Measurements from ENCODE around the gene PEAR1.

DNA sequence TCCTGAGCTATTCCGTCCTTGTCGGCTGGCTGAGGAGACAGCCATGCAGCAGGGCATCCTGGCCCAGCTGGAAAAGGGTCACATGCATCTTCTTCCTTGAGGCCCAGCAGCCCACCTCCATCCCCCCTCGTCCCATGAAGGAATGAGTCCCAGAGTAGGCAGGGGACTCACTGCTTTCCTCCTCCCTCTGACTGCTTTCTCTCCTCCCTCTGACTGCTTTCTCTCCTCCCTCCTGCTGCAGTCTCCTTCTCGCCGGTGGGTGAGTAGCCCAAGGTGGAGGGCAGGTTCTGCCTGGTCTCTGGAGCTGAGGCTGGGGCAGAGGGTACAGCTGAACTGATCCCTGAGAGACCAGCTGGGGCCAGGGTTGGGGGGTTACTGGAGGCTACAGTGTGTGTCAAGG lies 19.4 kb upstream of the PEAR1 start:
- TF ChIP-seq, protein P1, sequence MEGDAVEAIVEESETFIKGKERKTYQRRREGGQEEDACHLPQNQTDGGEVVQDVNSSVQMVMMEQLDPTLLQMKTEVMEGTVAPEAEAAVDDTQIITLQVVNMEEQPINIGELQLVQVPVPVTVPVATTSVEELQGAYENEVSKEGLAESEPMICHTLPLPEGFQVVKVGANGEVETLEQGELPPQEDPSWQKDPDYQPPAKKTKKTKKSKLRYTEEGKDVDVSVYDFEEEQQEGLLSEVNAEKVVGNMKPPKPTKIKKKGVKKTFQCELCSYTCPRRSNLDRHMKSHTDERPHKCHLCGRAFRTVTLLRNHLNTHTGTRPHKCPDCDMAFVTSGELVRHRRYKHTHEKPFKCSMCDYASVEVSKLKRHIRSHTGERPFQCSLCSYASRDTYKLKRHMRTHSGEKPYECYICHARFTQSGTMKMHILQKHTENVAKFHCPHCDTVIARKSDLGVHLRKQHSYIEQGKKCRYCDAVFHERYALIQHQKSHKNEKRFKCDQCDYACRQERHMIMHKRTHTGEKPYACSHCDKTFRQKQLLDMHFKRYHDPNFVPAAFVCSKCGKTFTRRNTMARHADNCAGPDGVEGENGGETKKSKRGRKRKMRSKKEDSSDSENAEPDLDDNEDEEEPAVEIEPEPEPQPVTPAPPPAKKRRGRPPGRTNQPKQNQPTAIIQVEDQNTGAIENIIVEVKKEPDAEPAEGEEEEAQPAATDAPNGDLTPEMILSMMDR (IDR thresholded peaks at IDR 0.05; ENCODE audit: insufficient read depth, low read length, poor library complexity, severe bottlenecking) = no peak
- no peak for TF ChIP-seq EZH2phosphoT487 (conservative IDR thresholded peaks at IDR 0.05; ENCODE audit: low read length)

Measured in SU-DHL-6 (cell line).